Hematopoietic multipotent progenitor cell treated with erythropoietin and hydrocortisone succinate and interleukin-3 and kit ligand, for 8 days (in vitro differentiated cells): Measurements from ENCODE around the gene CTNS.

Experiments used
- DNase-seq: peaks from one replicate; pipeline ENCODE4 v3.0.0-alpha.2; 2015

Gene CTNS

GRCh38 chr17:3659541-3660111 is 23.1 kb downstream of the CTNS start:
- no peak for DNase-seq

- no peak for DNase-seq
Observed at GRCh38 chr17:3660311-3660891, 23.8 kb downstream of the CTNS start.

DNA sequence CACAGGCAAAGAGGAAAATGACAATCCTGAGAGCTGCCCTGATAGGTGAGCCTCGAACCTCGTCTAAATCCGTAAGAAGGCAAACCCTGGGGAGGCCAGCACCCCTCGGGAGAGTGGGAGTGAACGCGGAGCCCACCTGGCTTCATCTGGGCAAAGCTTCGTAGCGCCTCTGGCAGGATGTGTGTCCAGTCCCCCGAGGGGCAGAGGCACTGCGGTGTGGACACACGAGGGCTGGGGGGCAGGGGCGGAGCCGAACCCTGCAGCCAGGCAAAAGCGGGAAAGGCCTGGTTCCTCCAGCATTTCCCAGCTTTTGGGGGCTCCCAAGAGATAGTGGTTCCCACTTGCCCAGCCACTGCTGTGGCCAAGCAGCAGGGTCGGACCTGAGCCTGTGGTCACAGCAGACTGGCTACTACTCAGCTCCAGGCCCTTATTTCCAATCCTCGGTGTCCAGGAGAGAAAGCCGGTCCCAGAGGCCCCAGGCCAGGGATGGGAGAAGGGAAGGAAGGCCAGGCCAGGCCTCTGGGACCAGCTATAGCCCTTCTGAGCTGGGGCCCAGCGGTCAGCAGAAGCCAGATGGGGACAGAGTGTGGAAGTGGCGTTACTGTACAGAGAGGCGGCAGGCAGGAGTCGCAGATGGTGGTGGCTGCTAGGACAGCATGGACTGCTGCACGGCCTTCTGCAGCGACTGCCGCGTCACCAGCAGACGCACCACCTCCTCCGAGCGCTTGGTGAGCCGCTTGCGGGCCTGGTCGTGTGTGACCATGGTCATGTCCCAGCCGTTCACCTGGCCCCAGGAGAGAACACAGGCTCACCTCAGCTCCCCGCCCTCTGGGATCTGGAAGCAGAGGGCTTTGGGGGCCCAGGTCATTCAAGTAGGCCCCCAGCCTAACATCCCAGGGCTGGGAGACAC is 26.8 kb downstream of the CTNS start:
- no peak for DNase-seq

GRCh38 chr17:3665834-3666233 is 29.3 kb downstream of the CTNS start:
- DNase-seq: no peak

DNA sequence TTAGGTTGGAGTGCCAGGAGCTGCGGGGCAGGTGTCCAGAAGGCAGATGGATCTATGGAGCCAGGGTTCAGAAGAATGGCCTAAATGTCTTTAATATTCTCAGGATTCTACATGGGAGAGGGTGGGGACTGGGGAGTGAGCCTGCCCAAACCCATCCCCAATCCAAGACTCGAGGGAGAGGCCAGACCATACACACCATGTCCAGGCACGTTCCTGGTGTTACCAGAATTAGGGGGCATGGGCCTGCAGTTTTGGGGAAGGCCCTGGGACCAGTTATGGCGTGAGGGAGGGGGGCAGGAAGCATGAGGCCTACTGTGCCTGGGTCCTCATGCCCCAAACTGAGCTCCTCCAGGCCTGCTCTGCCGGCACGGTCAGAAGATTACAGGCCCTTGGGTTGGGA is 30.0 kb downstream of the CTNS start:
- DNase-seq: no peak

DNA sequence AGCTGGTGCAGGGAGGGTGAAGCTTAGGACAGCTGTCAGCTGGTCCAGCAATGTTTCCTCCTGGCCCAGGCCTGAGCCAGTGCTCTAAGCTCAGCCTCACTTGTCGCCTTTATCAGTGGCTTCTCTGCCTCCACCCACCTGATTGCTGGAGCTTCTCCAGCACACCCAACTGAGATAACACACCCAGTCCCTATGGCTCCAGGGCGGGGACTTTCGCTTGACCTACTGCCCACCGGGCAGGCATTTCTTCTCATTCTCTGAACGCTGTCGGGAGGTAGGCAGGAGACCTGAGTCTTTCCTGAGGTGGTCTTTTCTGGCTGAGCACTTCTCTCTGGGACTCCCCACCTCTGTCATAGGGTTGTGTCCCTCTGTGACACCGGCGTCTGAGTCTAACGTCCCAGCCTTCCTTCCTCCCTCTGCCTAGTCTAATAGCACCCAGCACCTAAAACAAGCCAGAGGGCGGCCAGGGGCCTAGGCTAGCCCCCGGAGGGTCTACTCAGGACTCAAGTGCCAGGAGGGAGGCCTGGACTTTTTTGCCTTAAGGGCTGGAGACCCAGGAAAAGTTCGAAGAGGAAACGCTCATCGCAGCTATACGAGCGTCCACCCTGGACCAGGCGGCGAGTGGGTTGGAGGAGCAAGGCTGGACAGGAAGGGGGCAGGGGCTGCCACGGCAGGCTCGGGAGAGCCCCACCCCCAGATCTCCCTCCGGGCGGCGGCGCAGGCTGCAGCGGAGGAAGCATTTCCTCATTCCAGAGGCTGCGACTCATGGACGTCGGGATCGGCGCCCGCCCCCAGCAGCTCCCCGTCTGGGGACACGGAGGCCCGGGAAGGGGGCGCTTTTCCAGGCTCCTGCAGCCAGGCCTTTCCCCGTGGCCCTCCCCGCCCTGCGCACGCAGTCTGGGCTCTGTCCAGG is 31.1 kb downstream of the CTNS start:
- peak; percentile 89 for DNase-seq

GRCh38 chr17:3668279-3669084 is 31.9 kb downstream of the CTNS start, which contains the start of the genes EMC6 and TAX1BP3:
EMC6 (plus strand) TSS chr17:3668812; CDS start chr17:3669147, 335 bp downstream.
TAX1BP3 (minus strand) TSS chr17:3668578; CDS start chr17:3668526, 52 bp downstream.
- peak; percentile 96 for DNase-seq

DNA sequence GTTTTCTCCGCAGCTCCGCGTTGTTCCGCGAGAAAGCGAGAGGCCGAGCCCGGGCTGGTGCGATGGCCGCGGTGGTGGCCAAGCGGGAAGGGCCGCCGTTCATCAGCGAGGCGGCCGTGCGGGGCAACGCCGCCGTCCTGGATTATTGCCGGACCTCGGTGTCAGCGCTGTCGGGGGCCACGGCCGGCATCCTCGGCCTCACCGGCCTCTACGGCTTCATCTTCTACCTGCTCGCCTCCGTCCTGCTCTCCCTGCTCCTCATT is 32.5 kb downstream of the CTNS start:
- no peak for DNase-seq

- no peak for DNase-seq
Observed at GRCh38 chr17:3669548-3669947, 33.0 kb downstream of the CTNS start.

DNA sequence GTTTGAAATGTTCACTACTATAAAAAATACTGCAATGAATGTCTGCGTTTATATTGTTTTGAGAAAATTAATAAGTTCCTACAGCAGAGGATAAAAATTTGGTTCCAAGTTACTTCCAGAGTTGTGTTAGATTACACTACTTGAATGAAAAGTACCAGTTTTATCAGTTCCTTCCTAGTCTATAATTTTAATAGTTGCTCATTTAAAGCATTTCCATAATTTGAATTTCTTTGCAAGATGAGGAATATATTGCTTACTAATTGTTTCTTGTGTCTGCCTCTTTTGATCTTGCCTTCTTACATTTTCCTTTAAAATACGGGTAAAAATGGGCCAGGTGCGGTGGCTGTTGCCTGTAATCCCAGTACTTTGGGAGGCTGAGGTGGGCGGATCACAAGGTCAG is 36.0 kb downstream of the CTNS start:
- no peak for DNase-seq

DNA sequence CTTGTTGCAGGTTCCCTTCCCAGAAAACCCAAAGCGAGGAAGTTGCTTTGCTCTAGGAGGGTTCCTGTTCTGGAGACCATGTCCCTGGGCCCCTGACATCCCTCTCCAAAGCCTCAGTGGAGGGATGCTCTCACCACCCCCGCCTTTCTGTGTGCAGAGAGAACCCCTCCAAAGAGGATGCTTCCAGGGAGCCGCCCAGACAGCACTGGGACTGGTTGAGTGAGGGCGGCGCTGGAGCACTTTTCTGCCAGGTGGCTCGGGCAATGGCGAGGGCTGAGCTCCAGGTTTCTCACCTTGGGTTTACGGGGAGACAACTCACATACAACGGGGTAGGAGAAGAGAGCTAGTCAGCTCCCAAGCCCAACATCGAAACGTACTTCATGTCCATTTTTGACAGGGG is 39.3 kb downstream of the CTNS start:
- no peak for DNase-seq

- no peak for DNase-seq
Observed at GRCh38 chr17:3678095-3678820, 41.7 kb downstream of the CTNS start.

GRCh38 chr17:3678821-3679530 is 42.4 kb downstream of the CTNS start:
- DNase-seq: no peak

GRCh38 chr17:3679531-3680126 is 43.1 kb downstream of the CTNS start:
- peak; percentile 31 for DNase-seq

DNA sequence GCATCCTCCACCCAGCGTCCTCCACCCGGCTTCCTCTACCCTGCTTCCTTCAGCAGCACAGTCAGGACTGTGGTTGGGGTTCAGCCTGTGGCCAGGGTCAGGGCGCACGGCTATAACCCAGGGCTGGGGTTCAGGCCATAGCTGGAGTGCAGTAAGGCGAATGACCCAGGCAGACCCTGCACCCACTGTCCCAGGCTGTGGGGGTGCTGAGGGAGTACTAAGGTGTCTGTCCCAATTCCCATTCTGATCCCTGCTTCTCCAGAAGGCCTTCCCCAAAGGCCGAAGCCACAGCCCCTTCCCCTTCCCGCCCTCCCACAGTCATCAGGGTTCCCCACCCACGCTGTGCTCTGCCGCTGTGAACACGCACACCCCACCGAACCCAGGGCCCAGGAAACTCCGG is 44.5 kb downstream of the CTNS start:
- no peak for DNase-seq

GRCh38 chr17:3681565-3681964 is 45.0 kb downstream of the CTNS start:
- DNase-seq: no peak

DNA sequence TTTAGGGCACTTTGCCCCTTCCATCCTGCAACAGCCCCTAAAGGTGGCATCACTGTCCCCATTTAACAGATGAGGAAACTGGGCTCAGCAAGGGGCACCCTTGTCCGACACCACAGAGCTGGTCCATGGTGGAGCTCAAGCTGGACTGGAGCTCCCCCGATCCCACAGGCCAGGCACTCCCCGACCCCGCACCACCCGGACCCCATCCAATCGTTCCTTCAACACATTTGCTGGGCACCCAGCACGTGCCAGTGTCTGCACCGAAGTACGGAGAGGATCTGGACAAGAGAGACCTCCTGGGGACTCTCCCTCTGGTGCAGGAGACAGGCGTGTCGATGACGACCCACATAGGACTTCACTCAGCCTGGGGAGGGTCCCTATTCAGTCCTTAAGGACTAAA is 45.5 kb downstream of the CTNS start:
- no peak for DNase-seq

DNA sequence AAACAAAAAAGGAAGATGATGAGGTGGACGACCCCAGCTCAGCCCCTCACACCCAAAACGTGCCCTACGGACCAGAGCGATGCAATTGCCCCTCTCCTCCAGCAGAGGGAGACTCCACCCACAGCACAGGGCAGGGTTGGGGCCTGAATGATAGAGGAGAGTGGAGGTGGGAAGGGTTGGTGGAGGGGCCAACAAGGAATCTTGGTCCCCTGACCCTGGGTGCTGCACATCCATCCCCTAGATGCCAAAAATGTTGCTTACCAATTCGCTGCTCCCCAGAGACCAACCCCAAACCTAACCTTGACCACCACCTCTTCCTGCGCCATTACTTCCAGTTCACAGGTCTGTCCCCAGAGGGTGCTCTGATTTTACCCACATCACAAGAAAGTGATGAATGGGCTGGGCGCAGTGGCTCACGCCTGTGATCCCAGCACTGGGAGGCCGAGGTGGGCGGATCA is 46.5 kb downstream of the CTNS start:
- DNase-seq: peak; percentile 67

GRCh38 chr17:3685174-3685573 is 48.6 kb downstream of the CTNS start:
- DNase-seq: no peak

DNA sequence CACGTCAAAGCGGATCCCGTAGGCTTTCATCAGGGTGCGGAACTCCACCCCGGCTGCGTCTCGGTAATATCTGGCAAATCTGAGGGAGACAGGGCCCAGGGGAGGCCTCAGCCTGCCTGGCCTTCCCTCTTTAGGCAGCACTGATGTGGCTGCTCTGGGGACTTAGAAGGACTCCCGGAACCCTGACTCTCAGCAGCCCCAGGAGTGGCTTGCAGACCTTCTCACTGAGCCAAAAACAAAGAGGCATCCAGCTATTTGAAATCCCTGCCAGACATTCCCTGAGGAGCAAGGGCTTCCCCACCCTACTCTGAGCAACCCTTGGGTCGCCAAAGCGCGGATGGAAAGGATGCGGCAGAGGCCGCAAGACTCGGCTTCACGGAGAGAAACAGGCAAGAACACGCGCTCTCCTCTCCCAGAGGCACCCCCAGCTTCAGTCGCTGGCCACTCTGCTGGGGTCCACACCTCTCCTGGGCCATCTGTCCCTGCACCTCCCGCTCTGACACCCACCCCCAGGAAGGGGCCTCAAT is 51.5 kb downstream of the CTNS start:
- no peak for DNase-seq
